Muscle layer of duodenum (tissue), 2 donors: ENCODE data around the gene COX4I2.

Experiments
- H3K27ac ChIP-seq: one replicate; pipeline ENCODE4 v1.7.0; 2013; ENCODE audit warnings: mild to moderate bottlenecking, low read length
- H3K27me3 ChIP-seq: one replicate; pipeline ENCODE4 v1.7.0; 2013; ENCODE audit warnings: low read depth, mild to moderate bottlenecking, control low read depth, low read length
- H3K36me3 ChIP-seq, 2 donors: one replicate each; pipeline ENCODE4 v1.7.0; 2013; ENCODE audit warnings: low read length in 2 of 2, control low read depth in 1 of 2, mild to moderate bottlenecking in 1 of 2; ENCODE audit not compliant: insufficient read depth in 2 of 2, control insufficient read depth in 1 of 2
- H3K4me1 ChIP-seq, 2 donors: one replicate each; pipeline ENCODE4 v1.7.0; 2013; ENCODE audit warnings: low read length in 2 of 2, mild to moderate bottlenecking in 2 of 2, control low read depth in 1 of 2, moderate library complexity in 1 of 2; ENCODE audit not compliant: insufficient read depth in 2 of 2, control insufficient read depth in 1 of 2
- H3K4me3 ChIP-seq, 2 donors: one replicate each; pipeline ENCODE4 v1.7.0; 2013; ENCODE audit warnings: low read length in 2 of 2, low read depth in 1 of 2, mild to moderate bottlenecking in 1 of 2
- H3K9me3 ChIP-seq, 2 donors: one replicate each; pipeline ENCODE4 v1.7.0; 2013; ENCODE audit warnings: low read length in 2 of 2, control low read depth in 1 of 2, mild to moderate bottlenecking in 1 of 2; ENCODE audit not compliant: control insufficient read depth in 1 of 2
- donor health status: healthy.

COX4I2 gene

GRCh38 chr20:31693402-31693801 is 55.7 kb downstream of the COX4I2 start:
- Histone ChIP-seq H3K4me3 (no peak overlapping the region), H3K27ac (no peak overlapping the region), H3K4me1 (peaks cover 0 to 5% of the 10 kb centered on the region in 2 donors), H3K27me3 (no peaks in the 10 kb centered on the region), H3K9me3 (no peaks in the 10 kb centered on the region), H3K36me3 (peaks cover 3 to 10% of the 10 kb centered on the region in 2 donors)

DNA sequence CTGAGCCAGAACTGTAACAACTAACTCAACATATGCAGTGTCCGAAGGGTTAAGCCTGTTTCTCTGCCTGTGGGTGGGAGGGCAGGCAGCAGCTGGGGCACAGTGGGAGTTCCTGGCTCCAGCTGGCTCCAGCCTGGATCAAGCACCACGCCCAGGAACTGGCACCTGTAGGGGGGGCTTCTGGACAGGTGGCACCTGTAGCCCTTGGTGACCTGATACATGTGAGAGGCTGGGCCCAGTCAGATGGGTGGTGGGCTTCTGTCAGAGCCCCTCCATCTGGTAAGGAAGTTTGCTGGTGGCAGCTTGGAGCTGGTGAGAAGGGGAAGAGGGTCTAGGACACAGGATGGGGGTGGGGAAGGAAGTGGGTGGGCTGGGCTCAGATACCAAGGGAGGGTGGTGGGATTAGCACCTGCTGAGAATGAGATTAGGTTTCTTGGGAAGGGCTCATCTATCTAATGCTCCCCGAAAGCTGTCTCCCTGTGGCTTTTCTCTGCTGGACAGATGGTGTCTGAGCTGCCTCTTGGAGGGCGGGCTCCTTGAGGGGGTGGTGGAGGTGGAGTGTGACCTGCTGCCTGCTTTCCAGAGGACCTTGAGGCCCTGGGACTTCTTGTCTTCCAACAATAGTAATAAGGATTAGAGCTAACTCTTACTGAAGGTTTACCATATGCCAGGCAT is 56.4 kb downstream of the COX4I2 start:
- Histone ChIP-seq H3K4me3 (no peak overlapping the region), H3K9me3 (no peaks in the 10 kb centered on the region), H3K27me3 (no peaks in the 10 kb centered on the region), H3K36me3 (peaks cover 3 to 5% of the 10 kb centered on the region in 2 donors), H3K4me1 (peaks cover 4 to 13% of the 10 kb centered on the region in 2 donors), H3K27ac (no peak overlapping the region)
